Fibroblast of peridontal ligament (primary cell): Measurements from ENCODE around the gene JMJD7.

Experiments
- DNase-seq: peaks from one replicate; pipeline ENCODE4 v3.0.0-alpha.2; 2010; ENCODE audit errors: extremely low read depth

JMJD7 gene

GRCh38 chr15:41882689-41883483, 55.0 kb downstream of the JMJD7 start:
- DNase-seq, result no peak

GRCh38 chr15:41883484-41883825, 55.6 kb downstream of the JMJD7 start:
- DNase-seq, result no peak

GRCh38 chr15:41884458-41884857, 56.6 kb downstream of the JMJD7 start:
- DNase-seq, result no peak

DNA sequence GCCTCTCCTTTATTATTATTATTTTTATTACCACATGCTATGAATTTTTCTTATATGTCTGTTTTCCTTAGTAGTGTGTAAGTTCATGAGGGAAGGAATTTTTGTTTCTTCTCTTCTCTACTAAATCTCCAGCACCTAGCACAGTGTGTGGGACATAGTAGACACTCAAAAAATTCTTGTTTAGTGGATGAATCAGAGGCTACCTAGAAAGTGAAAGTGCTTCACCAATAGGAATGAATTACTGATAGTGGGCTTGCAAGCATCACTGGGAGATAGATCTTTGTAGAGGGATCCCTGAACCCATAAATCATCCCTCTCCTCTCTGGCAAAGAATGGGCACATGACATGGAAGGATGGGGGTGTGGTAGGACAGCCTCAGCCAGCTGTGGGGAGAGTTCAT, 57.4 kb downstream of the JMJD7 start:
- no peak for DNase-seq

GRCh38 chr15:41885841-41886240, 57.9 kb downstream of the JMJD7 start:
- no peak for DNase-seq

DNA sequence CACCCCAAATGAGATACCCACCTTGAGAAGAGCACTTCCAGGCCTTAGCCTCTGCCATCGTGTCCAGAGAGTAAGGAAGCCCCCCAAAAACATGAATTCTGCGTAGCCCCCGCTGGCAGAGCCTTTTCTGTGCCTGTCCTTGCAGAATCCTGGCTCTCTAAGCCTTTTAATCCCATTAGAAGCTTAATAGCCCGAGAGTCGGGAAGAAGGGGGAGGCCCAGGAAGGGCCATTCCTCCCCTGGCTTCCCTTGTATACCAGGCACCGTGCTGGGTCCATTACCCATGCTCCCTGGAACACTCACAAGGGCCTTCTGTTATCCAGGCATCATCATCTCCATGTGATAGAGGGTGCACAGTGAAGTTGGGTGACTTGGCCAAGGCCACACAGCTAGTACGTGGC, 58.8 kb downstream of the JMJD7 start:
- DNase-seq, result no peak

- DNase-seq, result no peak
Observed at GRCh38 chr15:41887161-41887560, 59.3 kb downstream of the JMJD7 start.
